VCaP (cell line): ENCODE results near the gene ADAM19.

Experiments
- H3K27ac ChIP-seq: fragments of 450-650 bp; 2 replicates; pipeline ENCODE4 v1.5.1; 2017
- CTCF ChIP-seq: fragments of 450-650 bp; conservative IDR thresholded peaks from 2 replicates; pipeline ENCODE4 v1.5.1; 2017; ENCODE audit warnings: mild to moderate bottlenecking, moderate library complexity

Gene ADAM19

GRCh38 chr5:157558681-157559080, 16.9 kb downstream of the ADAM19 start:
- no peak overlapping the region for H3K27ac ChIP-seq
- TF ChIP-seq CTCF: no peak

GRCh38 chr5:157558041-157558595, 17.5 kb downstream of the ADAM19 start:
- H3K27ac ChIP-seq: no peak overlapping the region
- TF ChIP-seq CTCF: no peak

- TF ChIP-seq CTCF: no peak
- H3K27ac ChIP-seq: no peak overlapping the region
These were observed 18.8 kb downstream of the ADAM19 start for GRCh38 chr5:157556615-157557418.

- no peak overlapping the region for H3K27ac ChIP-seq
- TF ChIP-seq CTCF: no peak
These were observed 20.4 kb downstream of the ADAM19 start for GRCh38 chr5:157555037-157555640.

- H3K27ac ChIP-seq: no peak overlapping the region
- TF ChIP-seq CTCF: no peak
These were observed 21.2 kb downstream of the ADAM19 start for GRCh38 chr5:157554179-157555036.

GRCh38 chr5:157552650-157553049, 22.9 kb downstream of the ADAM19 start:
- no peak overlapping the region for H3K27ac ChIP-seq

More at GRCh38 chr5:157552650-157553049, 22.9 kb downstream of the ADAM19 start:
- TF ChIP-seq CTCF: no peak
